Measurements from ENCODE around the gene SLC9A5.

The SLC9A5 gene

GRCh38 chr16:67281536-67282446, 33.0 kb downstream of the SLC9A5 start (continued):
- no peak for TF ChIP-seq ARNTL (CRISPR knock-in tag; IDR thresholded peaks at IDR 0.05; ENCODE audit: borderline replicate concordance, low read depth)
- no peak for TF ChIP-seq ZFP30 (CRISPR knock-in tag; IDR thresholded peaks at IDR 0.05)
- TF ChIP-seq OSR1 (CRISPR knock-in tag; IDR thresholded peaks at IDR 0.05) = no peak
- TF ChIP-seq CSRNP3 (CRISPR knock-in tag; IDR thresholded peaks at IDR 0.05) = no peak

- no peak for TF ChIP-seq CREB5 (CRISPR knock-in tag; IDR thresholded peaks at IDR 0.05; ENCODE audit: low read depth)
- TF ChIP-seq ZNF8 (CRISPR knock-in tag; IDR thresholded peaks at IDR 0.05) = no peak
- TF ChIP-seq ARNTL (CRISPR knock-in tag; IDR thresholded peaks at IDR 0.05; ENCODE audit: borderline replicate concordance, low read depth) = no peak
- TF ChIP-seq ZNF565 (CRISPR knock-in tag; conservative IDR thresholded peaks at IDR 0.05; ENCODE audit: low read depth) = no peak
- no peak for TF ChIP-seq TOX (CRISPR knock-in tag; IDR thresholded peaks at IDR 0.05; ENCODE audit: borderline replicate concordance)
- TF ChIP-seq ESRRG (CRISPR knock-in tag; IDR thresholded peaks at IDR 0.05) = no peak
- TF ChIP-seq SNAI2 (CRISPR knock-in tag; IDR thresholded peaks at IDR 0.05) = no peak
- TF ChIP-seq TSHZ2 (CRISPR knock-in tag; IDR thresholded peaks at IDR 0.05) = no peak
- no peak for TF ChIP-seq ZFP30 (CRISPR knock-in tag; IDR thresholded peaks at IDR 0.05)
- no peak for TF ChIP-seq PATZ1 (CRISPR knock-in tag; IDR thresholded peaks at IDR 0.05; ENCODE audit: borderline replicate concordance)
- TF ChIP-seq TCF4 (CRISPR knock-in tag; IDR thresholded peaks at IDR 0.05; ENCODE audit: borderline replicate concordance) = no peak
- TF ChIP-seq CSDC2 (CRISPR knock-in tag; IDR thresholded peaks at IDR 0.05) = no peak
- TF ChIP-seq OSR1 (CRISPR knock-in tag; IDR thresholded peaks at IDR 0.05) = no peak
- TF ChIP-seq BACH2 (CRISPR knock-in tag; IDR thresholded peaks at IDR 0.05; ENCODE audit: borderline replicate concordance) = no peak
- no peak for TF ChIP-seq GLIS3 (CRISPR knock-in tag; IDR thresholded peaks at IDR 0.05)
- no peak for ATAC-seq
Measured at GRCh38 chr16:67282447-67282805, 33.6 kb downstream of the SLC9A5 start.

GRCh38 chr16:67283039-67283825, 34.5 kb downstream of the SLC9A5 start:
- no peak for TF ChIP-seq ZNF565 (CRISPR knock-in tag; conservative IDR thresholded peaks at IDR 0.05; ENCODE audit: low read depth)
- no peak for TF ChIP-seq ESRRG (CRISPR knock-in tag; IDR thresholded peaks at IDR 0.05)
- no peak for TF ChIP-seq PPARA (CRISPR knock-in tag; IDR thresholded peaks at IDR 0.05; ENCODE audit: borderline replicate concordance)
- TF ChIP-seq TCF4 (CRISPR knock-in tag; IDR thresholded peaks at IDR 0.05; ENCODE audit: borderline replicate concordance) = no peak
- no peak for TF ChIP-seq ZFP30 (CRISPR knock-in tag; IDR thresholded peaks at IDR 0.05)
- no peak for TF ChIP-seq ZNF70 (CRISPR knock-in tag; IDR thresholded peaks at IDR 0.05)
- no peak for TF ChIP-seq ZNF8 (CRISPR knock-in tag; IDR thresholded peaks at IDR 0.05)
- ATAC-seq = no peak

Measured in SK-N-SH treated with all-trans-retinoic acid at 6 μM for 48 hours (cell line).